Measurements from ENCODE around the gene PNMA8A.
"Not testable (repeated sequence)": the region's sequence is repeated elsewhere in the genome, so short reads cannot be mapped to it uniquely, and the experiment has no call there.

The PNMA8A gene

GRCh38 chr19:46466536-46467196, 4.7 kb downstream of the PNMA8A start:
- DNase-seq (ENCODE audit: low read depth in 2 of 2), result no peak

GRCh38 chr19:46463516-46463915, 7.8 kb downstream of the PNMA8A start:
- DNase-seq (ENCODE audit: low read depth in 2 of 2), result no peak

GRCh38 chr19:46461537-46461936, 9.8 kb downstream of the PNMA8A start:
- DNase-seq (ENCODE audit: low read depth in 2 of 2), result no peak

GRCh38 chr19:46460981-46461380, 10.4 kb downstream of the PNMA8A start:
- DNase-seq (ENCODE audit: low read depth in 2 of 2), result no peak

- DNase-seq (ENCODE audit: low read depth in 2 of 2), result no peak
These were observed 11.3 kb downstream of the PNMA8A start for GRCh38 chr19:46460055-46460454.

GRCh38 chr19:46456930-46457329, 14.4 kb downstream of the PNMA8A start:
- no peak for DNase-seq (ENCODE audit: low read depth in 2 of 2)

- no peak for DNase-seq (ENCODE audit: low read depth in 2 of 2)
These were observed 17.1 kb downstream of the PNMA8A start for GRCh38 chr19:46454244-46454643.

GRCh38 chr19:46453661-46454060, 17.7 kb downstream of the PNMA8A start:
- DNase-seq (ENCODE audit: low read depth in 2 of 2), result no peak

- DNase-seq (ENCODE audit: low read depth in 2 of 2), result no peak
These were observed 19.2 kb downstream of the PNMA8A start for GRCh38 chr19:46452186-46452585.

GRCh38 chr19:46451352-46451751, 20.0 kb downstream of the PNMA8A start:
- no peak for DNase-seq (ENCODE audit: low read depth in 2 of 2)

GRCh38 chr19:46450737-46451136, 20.6 kb downstream of the PNMA8A start:
- DNase-seq (ENCODE audit: low read depth in 2 of 2), result no peak

GRCh38 chr19:46449228-46449627, 22.1 kb downstream of the PNMA8A start:
- no peak for DNase-seq (ENCODE audit: low read depth in 2 of 2)

GRCh38 chr19:46448601-46449000, 22.8 kb downstream of the PNMA8A start:
- DNase-seq (ENCODE audit: low read depth in 2 of 2), result no peak

- no peak for DNase-seq (ENCODE audit: low read depth in 2 of 2)
These were observed 23.5 kb downstream of the PNMA8A start for GRCh38 chr19:46447824-46448223.

GRCh38 chr19:46447006-46447405, 24.4 kb downstream of the PNMA8A start:
- no peak for DNase-seq (ENCODE audit: low read depth in 2 of 2)

GRCh38 chr19:46446021-46446420, 25.3 kb downstream of the PNMA8A start:
- no peak for DNase-seq (ENCODE audit: low read depth in 2 of 2)

- no peak for DNase-seq (ENCODE audit: low read depth in 2 of 2)
These were observed 28.4 kb downstream of the PNMA8A start for GRCh38 chr19:46442808-46443450.

GRCh38 chr19:46441866-46442265, 29.5 kb downstream of the PNMA8A start:
- no peak for DNase-seq (ENCODE audit: low read depth in 2 of 2)

GRCh38 chr19:46435689-46436088, 35.7 kb downstream of the PNMA8A start:
- DNase-seq (ENCODE audit: low read depth in 2 of 2), result not testable (repeated sequence)

- DNase-seq (ENCODE audit: low read depth in 2 of 2), result no peak
These were observed 36.4 kb downstream of the PNMA8A start for GRCh38 chr19:46435009-46435408.

- DNase-seq (ENCODE audit: low read depth in 2 of 2), result not testable (repeated sequence)
These were observed 37.9 kb downstream of the PNMA8A start for GRCh38 chr19:46433470-46433869.

GRCh38 chr19:46431824-46432223, 39.5 kb downstream of the PNMA8A start:
- no peak for DNase-seq (ENCODE audit: low read depth in 2 of 2)

GRCh38 chr19:46429999-46430398, 41.4 kb downstream of the PNMA8A start:
- DNase-seq (ENCODE audit: low read depth in 2 of 2), result no peak

All from stimulated activated CD4-positive, alpha-beta T cell treated with anti-CD3 and anti-CD28 coated beads, Interleukin-15, amount 100 ng/mL, for 48 hours (primary cell).